OCI-LY7 (cell line): ENCODE measurements around the gene LAMB3. TPM values are rescaled to one million over a fixed set of nuclear protein-coding genes. Genes with fewer than 3 reads are reported as not detected.

ENCODE experiments used
- BruUV-seq: library from RNA; stranded (reverse); fragments of 400-500 nt; replicated peaks from 2 replicates; lab custom pipeline; 2021; lab: Mats Ljungman, UMichigan
- CTCF ChIA-PET: fragments of 300-600 bp; sonication (Branson Sonifier 250); formaldehyde crosslinking; loops from one replicate; lab custom pipeline; 2022; ENCODE audit warnings: antibody characterized with exemption; ENCODE audit not compliant: unreplicated experiment; lab: Charles Lee
- POLR2A ChIA-PET: fragments of 300-600 bp; sonication (Branson Sonifier 250); formaldehyde crosslinking; loops from one replicate; lab custom pipeline; 2022; ENCODE audit warnings: antibody characterized with exemption; lab: Charles Lee
- DNase-seq: peaks from one replicate; pipeline ENCODE4 v3.0.0-alpha.2; 2015; ENCODE audit warnings: low spot score
- H2AFZ ChIP-seq: fragments of 200-600 bp; sonication (generic), shearing (Covaris generic); 2 replicates; pipeline ENCODE4 v1.6.1; 2014; ENCODE audit warnings: mild to moderate bottlenecking, antibody characterized with exemption, low read length, moderate library complexity
- H3K27ac ChIP-seq: fragments of 200-600 bp; sonication (generic); 2 replicates; pipeline ENCODE4 v1.5.1; 2014; ENCODE audit warnings: mixed run types, low read depth, mild to moderate bottlenecking, moderate library complexity, low read length, inconsistent platforms; ENCODE audit not compliant: poor library complexity, severe bottlenecking
- H3K36me3 ChIP-seq: fragments of 200-600 bp; sonication (generic); 2 replicates; pipeline ENCODE4 v1.6.1; 2014; ENCODE audit warnings: mild to moderate bottlenecking, antibody characterized with exemption, low read length, moderate library complexity, mixed read lengths; ENCODE audit not compliant: insufficient read depth
- H3K4me1 ChIP-seq: fragments of 200-600 bp; sonication (generic); 2 replicates; pipeline ENCODE4 v1.5.1; 2014; ENCODE audit warnings: mild to moderate bottlenecking, low read length; ENCODE audit not compliant: insufficient read depth, poor library complexity, severe bottlenecking
- H3K4me2 ChIP-seq: fragments of 200-600 bp; sonication (generic); 2 replicates; pipeline ENCODE4 v1.6.1; 2014; ENCODE audit warnings: mild to moderate bottlenecking, low read length
- H3K4me3 ChIP-seq: fragments of 200-600 bp; sonication (generic); 2 replicates; pipeline ENCODE4 v1.5.1; 2014; ENCODE audit warnings: mild to moderate bottlenecking, low read depth, low read length; ENCODE audit not compliant: poor library complexity, severe bottlenecking
- H3K79me2 ChIP-seq: fragments of 200-600 bp; sonication (generic); 2 replicates; pipeline ENCODE4 v1.6.1; 2016; ENCODE audit warnings: low read depth, mild to moderate bottlenecking, low read length, moderate library complexity, mixed read lengths; ENCODE audit not compliant: insufficient read depth
- H3K9me2 ChIP-seq: fragments of 200-600 bp; sonication (generic); 2 replicates; pipeline ENCODE4 v1.6.1; 2016; ENCODE audit warnings: mild to moderate bottlenecking, low read length, mixed read lengths; ENCODE audit not compliant: insufficient read depth
- H3K9me3 ChIP-seq: fragments of 200-600 bp; sonication (generic); 2 replicates; pipeline ENCODE4 v1.6.1; 2014; ENCODE audit warnings: mild to moderate bottlenecking, mixed run types, low read length, mixed read lengths
- H4K20me1 ChIP-seq: fragments of 200-600 bp; sonication (generic); 2 replicates; pipeline ENCODE4 v1.6.1; 2014; ENCODE audit warnings: mild to moderate bottlenecking, antibody characterized with exemption, low read length, moderate library complexity, mixed read lengths; ENCODE audit not compliant: insufficient read depth
- CTCF ChIP-seq: fragments of 200-600 bp; sonication (generic); conservative IDR thresholded peaks from 2 replicates; pipeline ENCODE4 v1.5.1; 2014; ENCODE audit warnings: mild to moderate bottlenecking, antibody characterized with exemption, low read length, moderate library complexity, mixed read lengths
- EZH2phosphoT487 ChIP-seq: fragments of 200-600 bp; sonication (generic); IDR thresholded peaks from 2 replicates; pipeline ENCODE4 v1.6.1; 2018; ENCODE audit warnings: low read depth, borderline replicate concordance, mild to moderate bottlenecking, mixed run types, antibody characterized with exemption, low read length, moderate library complexity, mixed read lengths
- intact Hi-C: fragments of 100-400 bp; cut with micrococcal nuclease; formaldehyde crosslinking; loops from one replicate; pipeline ENCODE4 v1.10.0; 2022; ENCODE audit not compliant: unreplicated experiment
- total RNA-seq, 2 experiments: library from RNA; depleted of rRNA in 1 of 2; stranded (reverse); fragments of >200 nt in 1 of 2; shearing (Covaris generic) in 1 of 2; gene quantifications; 2 replicates each; pipeline ENCODE4 v1.2.3, GENCODE V29; 2014 to 2022

LAMB3 gene
- total RNA-seq, 2 experiments from 2014 or later: 0.41 to 0.46 TPM

GRCh38 chr1:209643285-209644020, 8.8 kb downstream of the LAMB3 start:
- H3K4me2 ChIP-seq: no peak overlapping the region
- H3K27ac ChIP-seq: no peak overlapping the region
- TF ChIP-seq CTCF (no peak), EZH2phosphoT487 (no peak)
- H2AFZ ChIP-seq: no peak overlapping the region
- no peak for DNase-seq
- BruUV-seq: no TSS peak
- H3K9me3 ChIP-seq: no peaks in the 10 kb centered on the region
- ChIA-PET CTCF (no interaction called here), POLR2A (interaction anchor here (0.6 to 1.0 kb wide), 3 partner anchors 8 to 55 kb away, joined by 3 to 4 read pairs (median 3); no protein-coding TSS in a partner anchor)
- H3K4me3 ChIP-seq: no peak overlapping the region
- H3K9me2 ChIP-seq: no peaks in the 10 kb centered on the region
- intact Hi-C loops: no loop called here
- H4K20me1 ChIP-seq: no peaks in the 10 kb centered on the region
- no peaks in the 10 kb centered on the region for H3K79me2 ChIP-seq
- H3K36me3 ChIP-seq: no peaks in the 10 kb centered on the region
- no peaks in the 10 kb centered on the region for H3K4me1 ChIP-seq

GRCh38 chr1:209642816-209643215, 9.4 kb downstream of the LAMB3 start:
- BruUV-seq: no TSS peak
- Histone ChIP-seq H2AFZ (no peak overlapping the region), H4K20me1 (no peaks in the 10 kb centered on the region), H3K27ac (no peak overlapping the region), H3K9me3 (no peaks in the 10 kb centered on the region), H3K4me2 (no peak overlapping the region), H3K4me3 (no peak overlapping the region), H3K36me3 (no peaks in the 10 kb centered on the region), H3K9me2 (no peaks in the 10 kb centered on the region), H3K79me2 (no peaks in the 10 kb centered on the region), H3K4me1 (no peaks in the 10 kb centered on the region)
- DNase-seq: no peak
- CTCF ChIA-PET: no interaction called here
- POLR2A ChIA-PET: interaction anchor here (0.6 to 1.0 kb wide), 3 partner anchors 8 to 9 kb away, joined by 3 to 4 read pairs (median 3); no protein-coding TSS in a partner anchor
- intact Hi-C loops: no loop called here
- TF ChIP-seq EZH2phosphoT487 (no peak), CTCF (no peak)

- Histone ChIP-seq H3K4me1 (no peaks in the 10 kb centered on the region), H3K27ac (no peak overlapping the region), H3K4me3 (no peak overlapping the region), H3K36me3 (no peaks in the 10 kb centered on the region), H3K4me2 (no peak overlapping the region), H3K9me3 (no peaks in the 10 kb centered on the region), H3K9me2 (no peaks in the 10 kb centered on the region), H2AFZ (no peak overlapping the region), H4K20me1 (no peaks in the 10 kb centered on the region), H3K79me2 (no peaks in the 10 kb centered on the region)
- CTCF ChIA-PET: no interaction called here
- no TSS peak for BruUV-seq
- DNase-seq: no peak
- intact Hi-C loops: no loop called here
- TF ChIP-seq CTCF (no peak), EZH2phosphoT487 (no peak)
- POLR2A ChIA-PET: no interaction called here
Measured at GRCh38 chr1:209641832-209642172, 10.4 kb downstream of the LAMB3 start.
